Neural crest cell (in vitro differentiated cells): Measurements from ENCODE around the gene PRSS57. TPM values are rescaled to one million over a fixed set of nuclear protein-coding genes. Genes with fewer than 3 reads are reported as not detected.

Source experiments
- DNase-seq: peaks from one replicate; pipeline ENCODE4 v3.0.0; 2021; ENCODE audit warnings: low read depth, mixed read lengths, low spot score
- H3K27ac Mint-ChIP-seq: one replicate; pipeline ENCODE4 v1.8.0; 2021; ENCODE audit warnings: mild to moderate bottlenecking, mixed read lengths; ENCODE audit not compliant: unreplicated experiment
- H3K27me3 Mint-ChIP-seq: 2 replicates; pipeline ENCODE4 v1.8.0; 2021; ENCODE audit warnings: low read depth, mild to moderate bottlenecking, mixed read lengths
- H3K36me3 Mint-ChIP-seq: 2 replicates; pipeline ENCODE4 v1.8.0; 2021; ENCODE audit warnings: low read depth, mild to moderate bottlenecking, mixed read lengths
- H3K4me1 Mint-ChIP-seq: 2 replicates; pipeline ENCODE4 v1.8.0; 2021; ENCODE audit warnings: mixed read lengths
- H3K4me3 Mint-ChIP-seq: one replicate; pipeline ENCODE4 v1.8.0; 2021; ENCODE audit warnings: mild to moderate bottlenecking, mixed read lengths
- H3K9me3 Mint-ChIP-seq: 2 replicates; pipeline ENCODE4 v1.8.0; 2021; ENCODE audit warnings: mixed read lengths
- total RNA-seq: library from RNA; stranded (reverse); gene quantifications from 2 replicates; pipeline ENCODE4 v1.2.1, GENCODE V29; 2021
- TF ChIP-seq, protein P1 (sequence below): fragments of 200-600 bp; sonication (generic); conservative IDR thresholded peaks from 2 replicates; pipeline ENCODE4 v1.5.0; 2021; ENCODE audit warnings: antibody characterized with exemption, mild to moderate bottlenecking

Gene PRSS57
- total RNA-seq, 1 donor from 2014 or later: not detected

- Mint-ChIP-seq H3K27ac (no peak overlapping the region), H3K4me3 (no peak overlapping the region), H3K36me3 (no peaks in the 10 kb centered on the region), H3K9me3 (no peaks in the 10 kb centered on the region), H3K4me1 (no peaks in the 10 kb centered on the region), H3K27me3 (no peaks in the 10 kb centered on the region)
- no peak for DNase-seq
- TF ChIP-seq, protein P1, sequence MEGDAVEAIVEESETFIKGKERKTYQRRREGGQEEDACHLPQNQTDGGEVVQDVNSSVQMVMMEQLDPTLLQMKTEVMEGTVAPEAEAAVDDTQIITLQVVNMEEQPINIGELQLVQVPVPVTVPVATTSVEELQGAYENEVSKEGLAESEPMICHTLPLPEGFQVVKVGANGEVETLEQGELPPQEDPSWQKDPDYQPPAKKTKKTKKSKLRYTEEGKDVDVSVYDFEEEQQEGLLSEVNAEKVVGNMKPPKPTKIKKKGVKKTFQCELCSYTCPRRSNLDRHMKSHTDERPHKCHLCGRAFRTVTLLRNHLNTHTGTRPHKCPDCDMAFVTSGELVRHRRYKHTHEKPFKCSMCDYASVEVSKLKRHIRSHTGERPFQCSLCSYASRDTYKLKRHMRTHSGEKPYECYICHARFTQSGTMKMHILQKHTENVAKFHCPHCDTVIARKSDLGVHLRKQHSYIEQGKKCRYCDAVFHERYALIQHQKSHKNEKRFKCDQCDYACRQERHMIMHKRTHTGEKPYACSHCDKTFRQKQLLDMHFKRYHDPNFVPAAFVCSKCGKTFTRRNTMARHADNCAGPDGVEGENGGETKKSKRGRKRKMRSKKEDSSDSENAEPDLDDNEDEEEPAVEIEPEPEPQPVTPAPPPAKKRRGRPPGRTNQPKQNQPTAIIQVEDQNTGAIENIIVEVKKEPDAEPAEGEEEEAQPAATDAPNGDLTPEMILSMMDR: no peak
Observed at GRCh38 chr19:653425-653824, 41.8 kb downstream of the PRSS57 start.

GRCh38 chr19:652467-653389 is 42.5 kb downstream of the PRSS57 start:
- Mint-ChIP-seq H3K9me3 (no peaks in the 10 kb centered on the region), H3K27ac (no peak overlapping the region), H3K4me3 (no peak overlapping the region), H3K27me3 (no peaks in the 10 kb centered on the region), H3K4me1 (no peaks in the 10 kb centered on the region), H3K36me3 (no peaks in the 10 kb centered on the region)
- no peak for DNase-seq
- TF ChIP-seq, protein P1: no peak

GRCh38 chr19:651991-652390 is 43.3 kb downstream of the PRSS57 start:
- Mint-ChIP-seq H3K27me3 (no peaks in the 10 kb centered on the region), H3K4me3 (no peak overlapping the region), H3K4me1 (no peaks in the 10 kb centered on the region), H3K36me3 (no peaks in the 10 kb centered on the region), H3K27ac (no peak overlapping the region), H3K9me3 (no peaks in the 10 kb centered on the region)
- no peak for DNase-seq
- TF ChIP-seq, protein P1: no peak

GRCh38 chr19:651114-651818 is 44.0 kb downstream of the PRSS57 start:
- Mint-ChIP-seq H3K4me1 (no peaks in the 10 kb centered on the region), H3K4me3 (no peak overlapping the region), H3K27me3 (no peaks in the 10 kb centered on the region), H3K36me3 (peaks cover under 1% of the 10 kb centered on the region), H3K9me3 (no peaks in the 10 kb centered on the region), H3K27ac (no peak overlapping the region)
- DNase-seq: no peak
- TF ChIP-seq, protein P1: no peak

DNA sequence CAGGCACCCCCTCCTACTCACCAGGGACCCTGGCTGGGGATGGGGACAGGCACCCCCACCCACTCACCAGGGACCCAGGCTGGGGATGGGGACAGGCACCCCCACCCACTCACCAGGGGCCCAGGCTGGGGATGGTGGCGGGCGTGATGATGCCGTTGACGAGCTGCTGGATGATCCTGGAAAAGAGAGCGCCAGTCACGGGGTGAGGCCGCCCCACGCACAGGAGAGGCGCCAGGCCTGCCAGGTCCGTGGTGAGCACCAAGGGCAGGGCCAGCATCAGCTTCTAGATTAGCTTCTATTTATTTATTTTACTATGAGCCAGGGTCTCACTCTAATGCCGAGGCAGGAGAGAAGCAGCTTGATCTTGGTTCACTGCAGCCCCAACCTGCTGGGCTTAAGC is 45.1 kb downstream of the PRSS57 start:
- TF ChIP-seq, protein P1: no peak
- Mint-ChIP-seq H3K9me3 (no peaks in the 10 kb centered on the region), H3K36me3 (peaks cover 3% of the 10 kb centered on the region), H3K4me3 (no peak overlapping the region), H3K27me3 (no peaks in the 10 kb centered on the region), H3K27ac (no peak overlapping the region), H3K4me1 (no peaks in the 10 kb centered on the region)
- no peak for DNase-seq
